Renal cortex interstitium (tissue), 11 donors: ENCODE data around the gene GABRQ. TPM values are rescaled to one million over a fixed set of nuclear protein-coding genes. Genes with fewer than 3 reads are reported as not detected.
"Not testable (repeated sequence)": the region's sequence is repeated elsewhere in the genome, so short reads cannot be mapped to it uniquely, and the experiment has no call there.

Experiments
- DNase-seq, 11 donors: peaks; one replicate each; pipeline ENCODE4 v3.0.0-alpha.2; 2013; ENCODE audit warnings: low read depth in 9 of 11, low spot score in 4 of 11; ENCODE audit errors: extremely low read depth in 1 of 11
- polyA plus RNA-seq, 3 donors: library from polyadenylated mRNA; unstranded; fragments of 120-200 nt; gene quantifications; one replicate each; pipeline ENCODE4 v1.2.1, GENCODE V29; 2013; ENCODE audit not compliant: insufficient read length in 3 of 3

Gene GABRQ
- polyA plus RNA-seq, 3 donors = 1.2 to 1.6 (median 1.3) TPM

- DNase-seq = no peak
Measured at GRCh38 chrX:152652467-152652866, 14.8 kb downstream of the GABRQ start.

GRCh38 chrX:152656087-152656486 lies 18.4 kb downstream of the GABRQ start:
- no peak for DNase-seq

- no peak for DNase-seq
Measured at GRCh38 chrX:152656890-152657289, 19.2 kb downstream of the GABRQ start.

- no peak for DNase-seq
Measured at GRCh38 chrX:152658302-152658701, 20.6 kb downstream of the GABRQ start.

GRCh38 chrX:152663086-152663485 lies 25.4 kb downstream of the GABRQ start:
- DNase-seq = no peak

GRCh38 chrX:152674135-152674534 lies 36.4 kb downstream of the GABRQ start:
- no peak for DNase-seq

- DNase-seq = not testable (repeated sequence)
Measured at GRCh38 chrX:152674652-152675051, 37.0 kb downstream of the GABRQ start.

- not testable (repeated sequence) for DNase-seq
Measured at GRCh38 chrX:152681012-152681411, 43.3 kb downstream of the GABRQ start.

- not testable (repeated sequence) for DNase-seq
Measured at GRCh38 chrX:152697952-152698931, 60.5 kb downstream of the GABRQ start, which contains the start of gene MAGEA3. Gene MAGEA3, plus strand, starts transcription at chrX:152698794. Its CDS starts 2,039 bp downstream, at chrX:152700833.

GRCh38 chrX:152700390-152700789 lies 62.7 kb downstream of the GABRQ start:
- not testable (repeated sequence) for DNase-seq

GRCh38 chrX:152706500-152706899 lies 68.8 kb downstream of the GABRQ start:
- DNase-seq = not testable (repeated sequence)

Other genes with a start within 250 kb of the GABRQ start
- under 1 TPM; 0.06 to 0.20 (median 0.20) TPM for gene GABRA3, start 186.6 kb upstream of the GABRQ start, polyA plus RNA-seq
- gene MAGEA3, start 60.9 kb downstream of the GABRQ start, polyA plus RNA-seq = not detected
- not detected for gene CSAG2, start 71.4 kb downstream of the GABRQ start, polyA plus RNA-seq
- not detected for gene MAGEA2B, start 76.7 kb downstream of the GABRQ start, polyA plus RNA-seq
- not detected for gene CSAG1, start 95.8 kb downstream of the GABRQ start, polyA plus RNA-seq
- gene MAGEA12, start 95.9 kb downstream of the GABRQ start, polyA plus RNA-seq = not detected
- gene MAGEA2, start 115.9 kb downstream of the GABRQ start, polyA plus RNA-seq = not detected
- gene CSAG3, start 121.3 kb downstream of the GABRQ start, polyA plus RNA-seq = not detected
- not detected for gene MAGEA6, start 131.8 kb downstream of the GABRQ start, polyA plus RNA-seq
- 100 to 1,000 TPM; 114 to 130 (median 114) TPM for gene CETN2, start 192.9 kb downstream of the GABRQ start, polyA plus RNA-seq
- gene NSDHL, start 193.2 kb downstream of the GABRQ start, polyA plus RNA-seq = 10 to 100 TPM; 30.0 to 32.8 (median 30.9) TPM